Activated naive CD4-positive, alpha-beta T cell treated with anti-CD3 and anti-CD28 coated beads, Interleukin-2, amount 10 ng/mL, durations not matched to agents 7 days and 5 days (primary cell): ENCODE data around the gene PXDC1.

Source experiments
- CTCF ChIA-PET: fragments of 350-600 bp; sonication (Branson Sonifier 250); formaldehyde crosslinking; loops from one replicate; lab custom pipeline; 2021; ENCODE audit warnings: antibody characterized with exemption; lab: Charles Lee
- DNase-seq: peaks from one replicate; pipeline ENCODE4 v3.0.0-alpha.2; 2020
- H3K27ac Mint-ChIP-seq: one replicate; pipeline ENCODE4 v1.8.0; 2021; ENCODE audit warnings: mild to moderate bottlenecking, moderate library complexity, mixed read lengths
- H3K27me3 Mint-ChIP-seq: one replicate; pipeline ENCODE4 v1.8.0; 2021; ENCODE audit warnings: mild to moderate bottlenecking, mixed read lengths
- H3K36me3 Mint-ChIP-seq: one replicate; pipeline ENCODE4 v1.8.0; 2021; ENCODE audit warnings: mixed read lengths
- H3K4me1 Mint-ChIP-seq: one replicate; pipeline ENCODE4 v1.8.0; 2021; ENCODE audit warnings: mixed read lengths
- H3K4me3 Mint-ChIP-seq: one replicate; pipeline ENCODE4 v1.8.0; 2021; ENCODE audit warnings: mild to moderate bottlenecking, moderate library complexity, mixed read lengths
- H3K9me3 Mint-ChIP-seq: one replicate; pipeline ENCODE4 v1.8.0; 2021; ENCODE audit warnings: mixed read lengths

Gene PXDC1

DNA sequence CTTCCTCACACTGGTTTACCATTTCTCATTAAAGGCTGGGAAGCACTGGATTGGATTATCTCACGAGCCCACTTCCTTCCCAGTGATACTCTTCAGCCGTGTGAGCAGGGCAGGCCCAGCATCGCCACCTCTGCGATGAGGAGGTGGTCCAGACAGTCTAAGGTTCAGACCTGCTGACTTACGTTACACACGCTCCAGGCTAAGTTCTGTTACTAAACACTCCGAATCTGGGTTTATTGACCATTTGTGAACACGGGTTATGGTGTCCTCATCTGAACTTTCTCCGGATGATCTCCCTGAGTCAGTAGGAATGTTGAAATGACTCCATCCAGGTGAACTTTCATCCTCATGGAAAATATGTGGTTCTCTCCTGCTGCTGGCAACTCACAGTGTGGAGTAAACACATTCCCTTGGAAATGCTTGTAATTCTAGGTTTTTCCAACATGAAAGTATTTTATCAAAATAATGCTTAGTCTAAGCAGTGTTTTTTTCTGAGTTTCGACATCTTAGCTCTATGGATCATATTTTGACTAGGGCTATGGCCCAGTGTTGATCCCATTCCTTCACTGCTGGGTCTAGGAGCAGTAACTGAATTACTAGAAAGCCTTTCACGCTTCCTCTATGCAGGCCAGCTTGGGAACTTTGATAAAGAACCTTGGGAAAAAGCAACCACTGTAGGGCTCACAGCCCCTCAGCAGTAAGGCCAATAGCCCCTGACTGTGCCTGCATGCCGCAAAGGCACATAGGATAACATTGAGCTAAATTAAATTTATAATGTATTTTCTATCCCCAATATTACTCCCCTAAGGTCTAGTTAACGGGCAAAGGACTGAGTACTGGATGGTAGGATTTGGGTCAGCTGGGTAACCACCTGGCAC is 37.7 kb upstream of the PXDC1 start:
- Mint-ChIP-seq H3K4me3 (no peak overlapping the region), H3K27me3 (peaks cover 3% of the 10 kb centered on the region), H3K36me3 (no peaks in the 10 kb centered on the region), H3K9me3 (no peaks in the 10 kb centered on the region), H3K4me1 (no peaks in the 10 kb centered on the region), H3K27ac (no peak overlapping the region)
- CTCF ChIA-PET = interaction anchor here (0.7 kb wide), 1 partner anchor 60 kb away, joined by 3 read pairs; the partner anchor contains the start of gene FAM50B
- no peak for DNase-seq

DNA sequence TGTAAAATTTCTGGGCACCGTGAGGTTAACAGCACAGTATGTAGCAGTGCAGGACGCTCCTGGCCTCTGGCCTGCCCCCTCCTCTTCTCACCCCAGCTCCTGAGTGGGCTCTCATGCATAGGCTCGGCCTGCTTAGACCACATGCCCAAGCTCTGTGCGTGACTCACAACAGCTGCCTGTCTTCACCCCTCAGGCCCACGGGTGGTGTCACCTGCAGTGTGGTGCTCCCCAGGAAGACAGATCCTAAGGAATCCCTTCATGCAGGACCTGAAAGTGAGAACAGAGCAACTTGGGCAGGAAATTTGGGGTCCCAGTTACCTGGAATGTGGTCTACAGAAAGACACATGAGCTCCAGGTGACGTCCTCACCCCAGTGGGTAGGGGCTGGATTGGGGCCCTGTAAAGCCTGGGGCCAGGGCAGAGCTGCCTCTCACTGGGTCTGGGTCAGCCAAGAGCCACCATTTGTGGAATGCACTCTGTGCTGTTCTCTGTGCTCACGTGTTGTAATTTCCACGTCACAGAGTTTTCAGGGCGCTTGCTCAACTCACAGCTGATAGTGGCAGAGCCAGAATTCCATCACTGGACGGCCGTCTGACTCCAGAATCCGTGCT is 37.0 kb upstream of the PXDC1 start:
- peaks cover 3% of the 10 kb centered on the region for H3K27me3 Mint-ChIP-seq
- H3K27ac Mint-ChIP-seq = no peak overlapping the region
- no peaks in the 10 kb centered on the region for H3K9me3 Mint-ChIP-seq
- CTCF ChIA-PET = no interaction called here
- no peak overlapping the region for H3K4me3 Mint-ChIP-seq
- H3K36me3 Mint-ChIP-seq = no peaks in the 10 kb centered on the region
- DNase-seq = no peak
- no peaks in the 10 kb centered on the region for H3K4me1 Mint-ChIP-seq

DNA sequence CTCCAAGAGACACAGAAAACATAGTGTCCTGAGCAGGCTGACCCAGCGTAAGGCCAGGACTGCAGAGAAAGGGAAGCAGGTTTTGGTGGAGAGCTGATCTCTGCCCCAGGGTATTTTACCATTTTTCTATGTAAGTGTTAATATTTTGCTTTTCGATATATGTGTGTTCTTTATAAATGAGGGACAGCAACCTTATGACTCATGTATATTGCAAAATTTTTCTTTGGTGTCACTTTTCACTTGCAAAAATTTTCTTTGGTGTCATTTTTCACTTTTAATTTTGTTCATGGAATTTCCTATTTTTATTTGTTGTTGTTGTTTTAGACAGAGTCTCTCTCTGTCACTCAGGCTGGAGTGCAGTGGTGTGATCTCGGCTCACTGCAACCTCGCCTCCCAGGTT is 34.6 kb upstream of the PXDC1 start:
- H3K27me3 Mint-ChIP-seq = no peaks in the 10 kb centered on the region
- no peak overlapping the region for H3K27ac Mint-ChIP-seq
- no peaks in the 10 kb centered on the region for H3K36me3 Mint-ChIP-seq
- CTCF ChIA-PET = no interaction called here
- no peaks in the 10 kb centered on the region for H3K4me1 Mint-ChIP-seq
- no peaks in the 10 kb centered on the region for H3K9me3 Mint-ChIP-seq
- H3K4me3 Mint-ChIP-seq = no peak overlapping the region
- no peak for DNase-seq

DNA sequence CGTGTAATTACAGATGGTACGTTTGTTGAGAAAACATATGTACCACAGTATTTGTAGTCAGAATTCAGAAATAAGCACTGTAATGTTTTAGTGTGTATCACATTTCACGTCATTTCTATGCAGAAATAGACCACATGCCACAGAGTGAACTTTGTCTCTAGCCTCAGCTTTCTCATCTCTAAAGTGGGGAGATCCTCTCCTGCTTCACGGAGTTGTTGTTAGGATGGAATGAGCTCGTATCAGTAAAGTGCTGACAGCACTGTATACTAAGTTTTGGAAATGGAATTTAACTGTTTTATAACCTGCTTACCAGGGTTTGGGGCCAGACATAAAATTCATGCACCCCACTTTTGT is 34.2 kb upstream of the PXDC1 start:
- Mint-ChIP-seq H3K4me3 (no peak overlapping the region), H3K27me3 (peaks cover 2% of the 10 kb centered on the region), H3K27ac (no peak overlapping the region), H3K36me3 (no peaks in the 10 kb centered on the region), H3K9me3 (no peaks in the 10 kb centered on the region), H3K4me1 (no peaks in the 10 kb centered on the region)
- CTCF ChIA-PET = no interaction called here
- no peak for DNase-seq

DNA sequence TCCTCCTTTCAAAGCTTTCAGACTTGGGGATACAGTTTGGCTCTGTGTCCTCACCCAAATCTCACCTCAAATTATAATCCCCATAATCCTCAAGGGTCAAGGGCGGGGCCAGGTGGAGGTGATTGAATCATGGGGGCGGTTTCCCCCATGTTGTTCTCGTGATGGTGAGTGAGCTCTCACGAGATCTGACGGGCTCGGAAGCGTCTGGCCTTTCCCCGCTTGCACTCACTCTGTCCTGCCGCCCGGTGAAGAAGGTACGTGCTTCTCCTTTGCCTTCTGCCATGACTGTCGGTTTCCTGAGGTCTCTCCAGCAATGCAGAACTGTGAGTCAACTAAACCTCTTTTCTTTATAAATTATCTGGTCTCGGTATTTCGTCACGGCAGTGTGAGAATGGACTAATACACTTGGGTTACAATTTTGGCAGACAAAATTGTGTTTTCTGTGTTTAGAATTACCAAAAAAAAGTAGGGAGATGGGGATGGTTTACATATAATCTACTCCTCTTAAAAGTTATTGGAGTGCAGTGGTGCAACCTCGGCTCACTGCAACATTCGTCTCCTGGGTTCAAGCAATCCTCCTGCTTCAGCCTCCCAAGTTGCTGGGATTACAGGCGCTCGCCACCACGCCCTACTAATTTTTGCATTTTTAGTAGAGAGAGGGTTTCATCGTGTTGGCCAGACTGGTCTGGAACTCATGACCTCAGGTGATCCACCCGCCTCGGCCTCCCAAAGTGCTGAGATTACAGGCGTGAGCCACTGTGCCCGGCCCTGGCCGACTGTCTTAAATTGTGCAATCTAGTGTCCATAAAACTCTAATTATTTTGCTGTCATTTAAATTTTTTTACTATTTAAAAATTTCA is 33.6 kb upstream of the PXDC1 start:
- Mint-ChIP-seq H3K9me3 (no peaks in the 10 kb centered on the region), H3K4me3 (no peak overlapping the region), H3K27me3 (peaks cover 4% of the 10 kb centered on the region), H3K27ac (no peak overlapping the region), H3K4me1 (no peaks in the 10 kb centered on the region), H3K36me3 (no peaks in the 10 kb centered on the region)
- DNase-seq = no peak
- CTCF ChIA-PET = no interaction called here

DNA sequence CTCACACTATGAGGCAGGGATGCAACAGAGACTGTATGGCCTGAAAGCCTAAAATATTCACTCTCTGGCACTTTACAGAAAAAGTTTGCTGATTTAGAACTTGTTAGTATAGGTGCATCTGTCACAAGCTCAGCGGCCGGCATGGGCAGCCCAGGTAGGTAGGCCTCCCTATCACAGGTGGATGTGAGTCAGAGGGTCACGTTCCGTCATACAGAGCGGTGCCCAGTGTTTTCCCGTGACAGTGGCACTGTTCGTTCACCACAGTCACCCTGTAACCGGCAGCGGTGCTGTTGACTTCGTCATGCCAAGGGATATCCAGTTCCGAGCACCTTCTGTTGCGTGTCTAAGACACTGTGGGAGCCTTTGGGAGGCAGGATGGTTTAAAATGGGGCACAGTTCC is 32.9 kb upstream of the PXDC1 start:
- CTCF ChIA-PET = no interaction called here
- DNase-seq = no peak
- no peaks in the 10 kb centered on the region for H3K4me1 Mint-ChIP-seq

DNA sequence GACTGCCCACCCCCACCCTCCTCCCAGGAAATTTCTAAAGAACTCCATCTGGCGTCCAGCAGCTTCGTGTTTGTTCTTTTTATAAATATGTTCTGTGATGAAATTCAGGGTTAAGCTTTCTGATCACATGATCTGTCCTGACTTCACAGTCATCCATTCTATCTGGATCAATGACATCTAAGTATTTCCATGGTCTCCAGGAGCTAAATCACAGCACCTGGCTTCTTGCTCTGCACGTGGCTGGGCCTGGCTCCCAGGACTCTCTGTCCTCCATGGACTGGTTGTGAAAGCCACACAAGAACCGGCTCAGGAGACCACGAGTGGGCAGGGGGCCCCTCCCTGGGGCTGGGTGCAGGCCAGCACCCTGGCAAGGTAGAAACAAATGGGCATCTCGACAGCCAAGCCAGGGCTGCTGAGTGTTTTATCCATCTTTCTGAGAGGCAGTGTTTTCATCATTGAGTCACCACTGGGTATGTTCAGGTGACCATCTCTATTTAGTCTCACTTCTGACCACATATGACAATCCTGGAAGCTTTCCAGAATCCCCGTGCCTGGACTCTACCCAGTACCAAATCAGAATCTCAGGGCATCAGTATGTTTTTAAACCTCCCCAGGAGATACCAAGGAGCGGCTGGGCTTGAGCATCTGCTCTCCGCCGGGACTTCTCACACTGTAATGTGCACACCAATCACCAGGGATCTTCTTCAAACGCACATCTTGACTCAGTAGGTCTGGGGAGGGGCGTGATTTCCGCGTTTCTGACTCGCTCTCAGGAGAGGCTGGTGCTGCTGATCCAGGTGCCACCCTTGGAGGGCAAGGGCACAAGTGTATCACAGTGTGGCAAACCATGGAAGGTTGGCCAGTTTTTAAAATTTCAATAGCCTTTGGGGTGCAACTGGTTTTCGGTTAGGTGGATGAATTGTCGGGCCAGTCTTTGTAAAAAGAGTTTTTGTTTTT is 31.6 kb upstream of the PXDC1 start:
- DNase-seq = no peak
- H3K27me3 Mint-ChIP-seq = peaks cover 4% of the 10 kb centered on the region
- CTCF ChIA-PET = no interaction called here
- H3K4me3 Mint-ChIP-seq = no peak overlapping the region
- no peaks in the 10 kb centered on the region for H3K9me3 Mint-ChIP-seq
- no peak overlapping the region for H3K27ac Mint-ChIP-seq
- no peaks in the 10 kb centered on the region for H3K36me3 Mint-ChIP-seq
- no peaks in the 10 kb centered on the region for H3K4me1 Mint-ChIP-seq

More for the DNA sequence above, 32.9 kb upstream of the PXDC1 start:
- Mint-ChIP-seq H3K4me3 (no peak overlapping the region), H3K9me3 (no peaks in the 10 kb centered on the region), H3K27me3 (peaks cover 4% of the 10 kb centered on the region), H3K36me3 (no peaks in the 10 kb centered on the region), H3K27ac (no peak overlapping the region)

DNA sequence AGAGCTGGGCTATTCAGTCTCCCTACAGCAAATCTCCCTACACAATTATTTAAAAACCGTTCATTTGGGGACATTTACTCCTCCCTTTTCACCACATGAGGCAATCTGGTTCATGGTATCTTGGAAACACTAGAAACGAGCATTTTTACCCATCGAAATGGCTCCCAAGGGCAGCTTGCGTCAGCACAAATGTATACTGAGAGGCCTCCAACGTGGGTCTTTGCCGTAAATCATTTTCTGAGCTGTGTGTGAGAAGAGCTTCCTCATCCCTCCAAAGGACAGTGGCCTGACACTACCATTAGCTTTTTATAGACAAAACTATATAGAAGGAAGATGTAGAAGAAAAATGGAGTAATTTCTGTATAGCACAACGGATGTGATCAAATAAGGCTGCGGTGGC is 30.0 kb upstream of the PXDC1 start:
- DNase-seq = no peak
- H3K9me3 Mint-ChIP-seq = no peaks in the 10 kb centered on the region
- H3K36me3 Mint-ChIP-seq = no peaks in the 10 kb centered on the region
- peaks cover 4% of the 10 kb centered on the region for H3K27me3 Mint-ChIP-seq
- CTCF ChIA-PET = no interaction called here
- no peaks in the 10 kb centered on the region for H3K4me1 Mint-ChIP-seq
- no peak overlapping the region for H3K27ac Mint-ChIP-seq
- H3K4me3 Mint-ChIP-seq = no peak overlapping the region

DNA sequence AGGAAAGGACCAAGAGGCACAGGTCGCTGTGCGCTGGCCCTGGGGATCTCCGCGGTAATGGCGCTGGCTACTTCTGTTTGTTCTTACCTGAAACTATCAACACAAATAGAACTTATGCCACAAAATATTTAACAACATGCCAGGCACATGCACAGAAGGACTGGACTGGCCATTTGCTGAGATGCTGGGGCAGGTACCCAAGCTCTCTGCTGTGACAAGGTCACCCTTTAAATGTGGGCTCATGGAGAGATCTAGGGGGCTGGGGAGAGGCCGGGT is 28.0 kb upstream of the PXDC1 start:
- no peak for DNase-seq
- CTCF ChIA-PET = no interaction called here
- H3K4me3 Mint-ChIP-seq = no peak overlapping the region
- H3K9me3 Mint-ChIP-seq = no peaks in the 10 kb centered on the region
- H3K27ac Mint-ChIP-seq = no peak overlapping the region
- H3K4me1 Mint-ChIP-seq = no peaks in the 10 kb centered on the region
- peaks cover 4% of the 10 kb centered on the region for H3K27me3 Mint-ChIP-seq
- H3K36me3 Mint-ChIP-seq = no peaks in the 10 kb centered on the region

DNA sequence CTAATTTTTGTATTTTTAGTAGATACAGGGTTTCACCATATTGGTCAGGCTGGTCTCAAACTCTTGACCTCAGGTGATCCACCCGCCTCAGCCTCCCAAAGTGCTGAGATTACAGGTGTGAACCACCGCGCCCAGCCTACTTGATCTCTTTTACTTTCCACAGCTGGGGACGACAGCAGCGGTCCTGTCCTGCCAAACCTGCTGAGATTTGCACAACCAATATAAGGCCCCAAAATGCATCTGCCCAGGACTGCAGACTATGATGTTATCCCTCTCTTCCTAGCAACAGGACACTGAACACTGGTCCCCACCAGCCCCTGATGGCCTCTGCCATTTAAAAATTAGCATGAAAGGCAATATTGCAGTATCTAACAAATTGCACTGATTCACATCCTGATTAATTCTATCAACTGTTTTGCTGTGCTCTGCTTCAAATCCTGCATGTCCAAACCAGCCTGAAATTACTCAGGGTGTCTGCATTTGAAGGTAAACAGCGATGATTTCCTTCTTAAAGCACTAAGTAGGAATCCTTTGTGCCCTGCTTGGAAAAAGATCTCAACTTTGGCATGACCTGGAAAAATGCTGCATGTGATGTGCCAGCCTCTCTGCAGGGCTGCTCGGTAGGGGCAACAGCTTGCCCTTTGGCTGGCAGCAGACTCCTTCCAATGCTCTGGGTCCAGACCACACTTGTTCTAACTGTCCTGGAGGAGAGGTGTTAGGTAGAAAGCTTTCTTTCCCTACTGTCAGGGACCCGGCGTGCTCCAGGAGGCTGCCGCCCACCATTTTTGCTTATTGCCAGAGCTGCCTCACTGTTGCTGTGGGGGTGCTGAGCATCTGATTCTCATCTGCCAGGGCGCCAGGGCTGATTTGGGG is 27.4 kb upstream of the PXDC1 start:
- Mint-ChIP-seq H3K4me3 (no peak overlapping the region), H3K36me3 (no peaks in the 10 kb centered on the region), H3K9me3 (no peaks in the 10 kb centered on the region), H3K27me3 (peaks cover 4% of the 10 kb centered on the region), H3K4me1 (no peaks in the 10 kb centered on the region), H3K27ac (no peak overlapping the region)
- CTCF ChIA-PET = no interaction called here
- no peak for DNase-seq

DNA sequence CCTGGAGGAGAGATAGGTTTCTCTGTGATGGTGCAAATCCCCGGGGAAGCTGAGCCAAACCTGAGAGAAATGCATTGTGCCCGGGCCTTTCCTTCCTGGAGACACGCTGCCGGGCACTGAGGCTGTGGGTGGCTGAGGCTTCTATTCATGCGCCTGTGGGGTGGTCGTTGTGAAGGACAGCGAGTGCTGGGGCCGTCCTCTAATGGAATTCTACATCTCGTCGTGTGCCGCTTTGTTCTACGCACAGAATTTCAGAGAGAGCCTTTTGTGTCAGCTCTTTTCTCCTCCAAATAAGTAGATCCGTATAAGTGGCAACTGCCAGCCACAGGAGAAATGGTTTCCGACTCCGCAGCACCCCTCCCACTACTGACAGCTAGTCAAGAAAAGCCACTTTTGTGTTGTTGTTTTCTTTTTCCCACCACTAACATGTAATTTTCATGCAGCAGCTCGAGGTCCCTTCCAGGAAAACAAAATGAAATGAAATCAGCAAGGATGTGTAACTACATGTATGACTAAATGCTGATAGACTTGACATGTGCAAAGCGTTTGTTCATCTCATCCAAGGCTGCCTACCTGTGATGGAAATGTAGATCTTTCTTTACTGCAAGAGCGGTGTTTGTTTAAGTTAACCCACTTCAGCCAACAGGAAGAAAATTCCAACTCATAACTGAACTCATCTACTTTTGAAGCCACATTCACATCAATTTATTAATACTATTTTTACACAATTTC is 26.4 kb upstream of the PXDC1 start:
- Mint-ChIP-seq H3K4me1 (no peaks in the 10 kb centered on the region), H3K4me3 (no peak overlapping the region), H3K27ac (no peak overlapping the region), H3K27me3 (peaks cover 4% of the 10 kb centered on the region), H3K36me3 (no peaks in the 10 kb centered on the region), H3K9me3 (no peaks in the 10 kb centered on the region)
- CTCF ChIA-PET = no interaction called here
- no peak for DNase-seq

DNA sequence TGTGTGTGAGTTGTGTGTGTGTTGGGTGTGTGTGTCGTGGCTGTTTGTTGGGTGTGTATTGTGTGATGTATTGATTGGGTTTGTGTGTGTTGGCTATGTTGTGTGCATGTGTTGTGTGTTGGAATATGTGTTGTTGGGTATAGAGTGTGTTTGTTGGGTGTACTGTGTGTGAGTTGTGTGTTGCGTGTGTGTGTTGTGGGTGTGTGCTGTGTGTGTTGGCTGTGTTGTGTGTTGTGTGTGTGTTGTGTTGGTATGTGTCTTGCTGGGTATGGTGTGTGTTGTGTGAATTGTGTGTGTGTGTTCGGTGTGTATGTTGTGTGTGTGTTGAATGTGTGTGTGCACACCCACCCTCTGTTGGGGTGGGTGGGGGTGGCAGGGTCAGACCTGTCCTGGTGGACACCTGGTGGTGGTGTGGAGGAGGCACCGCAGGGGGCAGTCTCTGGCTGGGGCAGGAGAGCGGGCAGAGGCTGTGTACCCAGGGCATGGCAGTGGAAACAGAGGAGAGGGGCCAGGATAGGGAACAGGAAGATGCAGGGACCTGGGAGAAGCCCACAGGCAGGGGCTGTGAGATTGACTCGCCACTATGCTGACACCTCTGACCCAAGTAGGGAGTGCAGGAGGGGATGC is 25.5 kb upstream of the PXDC1 start:
- H3K27ac Mint-ChIP-seq = no peak overlapping the region
- no peaks in the 10 kb centered on the region for H3K36me3 Mint-ChIP-seq
- no peaks in the 10 kb centered on the region for H3K9me3 Mint-ChIP-seq
- no peak for DNase-seq
- H3K4me1 Mint-ChIP-seq = no peaks in the 10 kb centered on the region
- CTCF ChIA-PET = no interaction called here
- peaks cover 4% of the 10 kb centered on the region for H3K27me3 Mint-ChIP-seq
- H3K4me3 Mint-ChIP-seq = no peak overlapping the region
